Osteoblast (primary cell): Measurements from ENCODE around the gene UNKL. TPM values are rescaled to one million over a fixed set of nuclear protein-coding genes. Genes with fewer than 3 reads are reported as not detected.

ENCODE experiments used
- DNase-seq: peaks from one replicate; pipeline ENCODE4 v3.0.0; 2011; ENCODE audit warnings: low spot score, mixed read lengths; ENCODE audit not compliant: insufficient read length; ENCODE audit errors: missing footprints
- H2AFZ ChIP-seq: 2 replicates; pipeline ENCODE4 v1.6.0; 2011; ENCODE audit warnings: mild to moderate bottlenecking, low read length
- H3K27ac ChIP-seq: 2 replicates; pipeline ENCODE4 v1.5.1; 2011; ENCODE audit warnings: mild to moderate bottlenecking, low read depth, low read length, moderate library complexity
- H3K27me3 ChIP-seq: 2 replicates; pipeline ENCODE4 v1.6.0; 2012; ENCODE audit warnings: mild to moderate bottlenecking, control low read depth, inconsistent platforms, low read length, moderate library complexity; ENCODE audit not compliant: insufficient read depth
- H3K36me3 ChIP-seq: 2 replicates; pipeline ENCODE4 v1.5.1; 2011; ENCODE audit warnings: mild to moderate bottlenecking, low read length, control low read depth, moderate library complexity; ENCODE audit not compliant: insufficient read depth
- H3K4me1 ChIP-seq: 2 replicates; pipeline ENCODE4 v1.5.1; 2011; ENCODE audit warnings: mild to moderate bottlenecking, low read length, control low read depth, moderate library complexity; ENCODE audit not compliant: insufficient read depth
- H3K4me2 ChIP-seq: 2 replicates; pipeline ENCODE4 v1.6.0; 2011; ENCODE audit warnings: mild to moderate bottlenecking, low read length; ENCODE audit not compliant: insufficient read depth
- H3K4me3 ChIP-seq: fragments of 200-600 bp; sonication (generic); 3 replicates; pipeline ENCODE4 v1.5.1; 2012; ENCODE audit warnings: mild to moderate bottlenecking, low read length, inconsistent platforms; ENCODE audit not compliant: insufficient read depth
- H3K79me2 ChIP-seq: 2 replicates; pipeline ENCODE4 v1.6.0; 2012; ENCODE audit warnings: mild to moderate bottlenecking, low read length, control low read depth, inconsistent platforms; ENCODE audit not compliant: insufficient read depth
- H3K9me3 ChIP-seq: 2 replicates; pipeline ENCODE4 v1.5.1; 2011; ENCODE audit warnings: low read depth, low read length, control low read depth
- H4K20me1 ChIP-seq: 2 replicates; pipeline ENCODE4 v1.6.0; 2012; ENCODE audit warnings: mild to moderate bottlenecking, low read length, control low read depth; ENCODE audit not compliant: insufficient read depth
- CTCF ChIP-seq: IDR thresholded peaks from 2 replicates; pipeline ENCODE4 v1.5.1; 2011; ENCODE audit warnings: mild to moderate bottlenecking, low read depth, low read length, moderate library complexity; ENCODE audit errors: extremely low read depth
- total RNA-seq: library from RNA; depleted of rRNA; stranded (reverse); fragments of >200 nt; gene quantifications from 2 replicates; pipeline ENCODE4 v1.2.3, GENCODE V29; 2012

The UNKL gene
- total RNA-seq, 1 donor: 10.1 TPM

GRCh38 chr16:1427473-1428461, 13.3 kb upstream of the UNKL start:
- no peaks in the 10 kb centered on the region for H3K27me3 ChIP-seq
- TF ChIP-seq CTCF: no peak
- H3K4me1 ChIP-seq: no peaks in the 10 kb centered on the region
- no peak for DNase-seq
- H4K20me1 ChIP-seq: no peaks in the 10 kb centered on the region
- H3K27ac ChIP-seq: no peak overlapping the region
- no peaks in the 10 kb centered on the region for H3K79me2 ChIP-seq
- no peak overlapping the region for H3K4me3 ChIP-seq
- peak overlapping the region; percentile 22 for H2AFZ ChIP-seq
- no peak overlapping the region for H3K4me2 ChIP-seq
- H3K9me3 ChIP-seq: no peaks in the 10 kb centered on the region
- H3K36me3 ChIP-seq: no peaks in the 10 kb centered on the region

GRCh38 chr16:1426734-1427471, 12.4 kb upstream of the UNKL start:
- H4K20me1 ChIP-seq: no peaks in the 10 kb centered on the region
- peak; percentile 89 for DNase-seq

GRCh38 chr16:1425616-1426370, 11.3 kb upstream of the UNKL start:
- no peaks in the 10 kb centered on the region for H3K36me3 ChIP-seq
- peak; percentile 58 for DNase-seq
- TF ChIP-seq CTCF: no peak
- peaks cover 4% of the 10 kb centered on the region for H3K4me1 ChIP-seq
- H3K4me2 ChIP-seq: no peak overlapping the region
- H3K27ac ChIP-seq: no peak overlapping the region
- no peak overlapping the region for H3K4me3 ChIP-seq
- no peaks in the 10 kb centered on the region for H4K20me1 ChIP-seq
- no peak overlapping the region for H2AFZ ChIP-seq
- no peaks in the 10 kb centered on the region for H3K79me2 ChIP-seq
- H3K27me3 ChIP-seq: no peaks in the 10 kb centered on the region
- no peaks in the 10 kb centered on the region for H3K9me3 ChIP-seq

More at GRCh38 chr16:1426734-1427471, 12.4 kb upstream of the UNKL start:
- Histone ChIP-seq H3K4me1 (no peaks in the 10 kb centered on the region), H3K4me3 (no peak overlapping the region), H3K36me3 (no peaks in the 10 kb centered on the region), H3K79me2 (no peaks in the 10 kb centered on the region), H3K9me3 (no peaks in the 10 kb centered on the region), H3K27me3 (no peaks in the 10 kb centered on the region), H3K27ac (no peak overlapping the region), H3K4me2 (no peak overlapping the region), H2AFZ (no peak overlapping the region)
- TF ChIP-seq CTCF: no peak
